Peyer's patch (tissue), 4 donors: ENCODE data around the gene CD164L2.

ENCODE experiments used
- CTCF ChIP-seq, 6 experiments: fragments of 450-650 bp in 4 of 6; fragments of 200-600 bp in 2 of 6; sonication (generic) in 1 of 6; IDR thresholded peaks; one replicate each; pipeline ENCODE4 v1.5.1; 2017 to 2019; ENCODE audit warnings: antibody characterized with exemption in 6 of 6, mild to moderate bottlenecking in 3 of 6, moderate library complexity in 1 of 6
- POLR2A ChIP-seq, 2 donors: fragments of 450-650 bp; IDR thresholded peaks; one replicate each; pipeline ENCODE4 v1.5.1; 2017; ENCODE audit warnings: antibody characterized with exemption in 2 of 2, mild to moderate bottlenecking in 2 of 2, moderate library complexity in 2 of 2

GRCh38 chr1:27346357-27346756 lies 36.8 kb downstream of the CD164L2 start:
- no peak for TF ChIP-seq CTCF (IDR thresholded peaks at IDR 0.05)
- no peak for TF ChIP-seq POLR2A (IDR thresholded peaks at IDR 0.05)
